ENCODE measurements around the gene SLC25A13.

SLC25A13 gene

GRCh38 chr7:96238976-96239766, 82.7 kb downstream of the SLC25A13 start:
- no peak for FAIRE-seq

- no peak for FAIRE-seq
These were observed 83.4 kb downstream of the SLC25A13 start for GRCh38 chr7:96238474-96238873.

- no peak for FAIRE-seq
These were observed 84.9 kb downstream of the SLC25A13 start for GRCh38 chr7:96237040-96237439.

GRCh38 chr7:96236198-96237039, 85.5 kb downstream of the SLC25A13 start:
- no peak for FAIRE-seq

GRCh38 chr7:96235281-96235680, 86.6 kb downstream of the SLC25A13 start:
- no peak for FAIRE-seq

GRCh38 chr7:96233528-96234154, 88.3 kb downstream of the SLC25A13 start:
- no peak for FAIRE-seq

- FAIRE-seq, result no peak
These were observed 88.8 kb downstream of the SLC25A13 start for GRCh38 chr7:96233084-96233483.

GRCh38 chr7:96228760-96229159, 93.1 kb downstream of the SLC25A13 start:
- FAIRE-seq, result no peak

GRCh38 chr7:96225251-96225650, 96.6 kb downstream of the SLC25A13 start:
- no peak for FAIRE-seq

- FAIRE-seq, result no peak
These were observed 97.2 kb downstream of the SLC25A13 start for GRCh38 chr7:96224685-96225084.

- no peak for FAIRE-seq
These were observed 97.8 kb downstream of the SLC25A13 start for GRCh38 chr7:96224073-96224472.

GRCh38 chr7:96221888-96222287, 100.0 kb downstream of the SLC25A13 start:
- FAIRE-seq, result no peak

- peak; percentile 57 for FAIRE-seq
These were observed 102.3 kb downstream of the SLC25A13 start for GRCh38 chr7:96219378-96220130.

GRCh38 chr7:96218664-96219243, 103.1 kb downstream of the SLC25A13 start:
- no peak for FAIRE-seq

- FAIRE-seq, result no peak
These were observed 104.8 kb downstream of the SLC25A13 start for GRCh38 chr7:96217147-96217546.

- no peak for FAIRE-seq
These were observed 105.5 kb downstream of the SLC25A13 start for GRCh38 chr7:96216373-96216772.

- FAIRE-seq, result no peak
These were observed 109.4 kb downstream of the SLC25A13 start for GRCh38 chr7:96212474-96212873.

- no peak for FAIRE-seq
These were observed 109.9 kb downstream of the SLC25A13 start for GRCh38 chr7:96211954-96212353.

GRCh38 chr7:96205665-96206064, 116.2 kb downstream of the SLC25A13 start:
- no peak for FAIRE-seq

GRCh38 chr7:96204601-96205000, 117.3 kb downstream of the SLC25A13 start:
- FAIRE-seq, result no peak

- no peak for FAIRE-seq
These were observed 118.1 kb downstream of the SLC25A13 start for GRCh38 chr7:96203786-96204185.

- FAIRE-seq, result no peak
These were observed 119.8 kb downstream of the SLC25A13 start for GRCh38 chr7:96202102-96202501.

Data from endometrium (tissue), 2 donors.